GM21528 (cell line): ENCODE measurements around the gene RNF130.

Experiments used
- ATAC-seq: cut with Tn5 transposase; IDR thresholded peaks from one replicate; pipeline ENCODE4 v1.9.1; 2021; ENCODE audit warnings: mild to moderate bottlenecking, moderate library complexity; ENCODE audit not compliant: unreplicated experiment, low FRiP score

Gene RNF130

GRCh38 chr5:180060192-180060591 lies 11.4 kb downstream of the RNF130 start:
- no peak for ATAC-seq

GRCh38 chr5:180059326-180059725 lies 12.2 kb downstream of the RNF130 start:
- ATAC-seq: no peak

- no peak for ATAC-seq
These were observed 15.4 kb downstream of the RNF130 start for GRCh38 chr5:180056153-180056552.

- ATAC-seq: no peak
These were observed 17.3 kb downstream of the RNF130 start for GRCh38 chr5:180054226-180054625.

- ATAC-seq: no peak
These were observed 18.4 kb downstream of the RNF130 start for GRCh38 chr5:180053061-180053602.

- no peak for ATAC-seq
These were observed 19.2 kb downstream of the RNF130 start for GRCh38 chr5:180052211-180052818.

- no peak for ATAC-seq
These were observed 21.2 kb downstream of the RNF130 start for GRCh38 chr5:180050121-180050940.

GRCh38 chr5:180049185-180049548 lies 22.4 kb downstream of the RNF130 start:
- no peak for ATAC-seq

- no peak for ATAC-seq
These were observed 23.9 kb downstream of the RNF130 start for GRCh38 chr5:180047667-180048066.

GRCh38 chr5:180046656-180047055 lies 24.9 kb downstream of the RNF130 start:
- ATAC-seq: no peak

- no peak for ATAC-seq
These were observed 25.6 kb downstream of the RNF130 start for GRCh38 chr5:180045889-180046499.

GRCh38 chr5:180043377-180043776 lies 28.2 kb downstream of the RNF130 start:
- no peak for ATAC-seq

- no peak for ATAC-seq
These were observed 30.0 kb downstream of the RNF130 start for GRCh38 chr5:180041301-180042274.

- ATAC-seq: no peak
These were observed 31.0 kb downstream of the RNF130 start for GRCh38 chr5:180040287-180041214.

GRCh38 chr5:180035206-180035931 lies 36.2 kb downstream of the RNF130 start:
- no peak for ATAC-seq

GRCh38 chr5:180034564-180034963 lies 37.0 kb downstream of the RNF130 start:
- no peak for ATAC-seq

- ATAC-seq: no peak
These were observed 44.0 kb downstream of the RNF130 start for GRCh38 chr5:180027459-180028089.
